GM12874 (cell line): ENCODE measurements around the gene CRYBG3.

Source experiments
- CTCF ChIP-seq: IDR thresholded peaks from 2 replicates; pipeline ENCODE4 v1.5.1; 2011; ENCODE audit warnings: low read depth, mild to moderate bottlenecking, control low read depth, low read length, moderate library complexity; ENCODE audit not compliant: insufficient read depth

Gene CRYBG3

GRCh38 chr3:97841304-97841703, 19.5 kb downstream of the CRYBG3 start:
- TF ChIP-seq CTCF = no peak

- no peak for TF ChIP-seq CTCF
Measured at GRCh38 chr3:97841956-97842355, 20.1 kb downstream of the CRYBG3 start.

DNA sequence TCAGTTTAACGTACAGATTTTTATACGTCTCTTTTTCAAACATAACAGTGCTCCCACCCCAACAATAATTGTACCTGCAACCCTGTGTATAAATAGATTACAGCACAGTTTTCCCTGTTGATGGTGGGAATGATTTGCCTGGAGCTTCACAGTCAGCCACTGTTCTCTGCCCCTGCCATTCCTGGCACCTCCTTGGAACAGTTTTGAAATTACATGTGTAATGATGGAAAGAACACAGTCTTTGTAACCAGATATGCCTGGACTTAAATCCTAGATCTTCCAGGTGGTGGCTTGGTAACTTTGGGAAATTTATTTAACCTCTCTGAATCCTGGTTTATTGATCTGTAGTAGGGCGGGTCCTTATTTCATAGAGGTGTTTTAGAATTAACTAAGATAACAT, 27.0 kb downstream of the CRYBG3 start:
- TF ChIP-seq CTCF = no peak

- TF ChIP-seq CTCF = no peak
Measured at GRCh38 chr3:97857401-97857800, 35.6 kb downstream of the CRYBG3 start.

GRCh38 chr3:97860364-97860763, 38.6 kb downstream of the CRYBG3 start:
- no peak for TF ChIP-seq CTCF

DNA sequence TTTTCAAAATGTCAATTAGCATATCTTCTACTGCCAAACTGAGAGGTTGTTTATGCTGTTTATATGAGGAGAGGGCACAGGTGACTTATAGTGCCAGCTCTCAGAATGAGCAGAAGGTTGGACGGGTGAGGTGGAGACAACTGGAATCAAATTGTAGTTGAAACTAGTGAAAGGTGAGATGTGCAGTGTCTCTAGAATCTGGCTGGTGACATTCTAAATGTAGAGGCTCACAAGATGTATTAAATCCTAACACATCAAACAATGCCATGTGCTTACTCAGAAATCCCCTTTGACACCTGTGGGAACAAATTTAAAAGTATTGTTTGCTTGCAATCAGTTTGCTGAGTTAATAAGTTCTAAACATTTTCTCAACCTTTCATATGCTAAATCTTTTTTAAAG, 40.8 kb downstream of the CRYBG3 start:
- TF ChIP-seq CTCF = no peak

DNA sequence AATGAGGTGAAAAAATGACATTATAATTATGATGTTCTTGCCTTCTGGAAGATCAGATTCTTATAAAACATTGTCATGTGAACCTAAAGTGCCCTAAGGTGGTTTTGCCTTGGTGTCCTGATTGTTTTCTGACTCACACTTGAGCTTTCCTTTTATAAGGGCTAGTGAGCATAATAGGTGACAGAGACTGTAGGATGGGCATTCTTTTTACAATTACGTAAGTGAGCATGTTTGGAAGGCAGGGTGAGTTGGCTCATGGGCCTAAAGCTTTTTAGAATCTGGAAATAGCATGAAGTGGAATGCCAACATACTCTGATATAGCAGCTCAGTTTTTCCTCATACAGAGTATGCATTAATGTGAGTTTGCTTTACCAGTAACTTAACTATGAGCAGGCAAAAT, 41.2 kb downstream of the CRYBG3 start:
- no peak for TF ChIP-seq CTCF

DNA sequence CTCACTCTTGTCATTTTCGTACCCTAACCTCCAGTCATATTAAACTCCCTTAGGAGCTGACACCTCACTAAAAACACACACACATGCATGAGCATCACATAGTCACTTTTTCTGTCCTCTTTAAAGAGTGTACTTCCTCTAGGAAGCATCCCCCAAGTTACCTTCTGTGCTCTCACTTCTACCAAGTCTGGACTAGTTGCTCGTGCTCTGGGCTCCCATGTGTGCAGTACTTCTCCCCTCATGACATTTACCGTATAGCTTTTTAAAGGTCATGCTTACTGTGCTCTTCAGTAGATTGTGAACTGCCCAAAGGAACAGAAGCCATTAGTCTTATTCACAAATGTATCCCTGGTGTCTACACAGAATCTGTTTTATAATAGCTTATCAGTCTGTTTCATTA, 42.0 kb downstream of the CRYBG3 start:
- TF ChIP-seq CTCF = no peak
